Measurements from ENCODE around the gene OTOA. TPM values are rescaled to one million over a fixed set of nuclear protein-coding genes. Genes with fewer than 3 reads are reported as not detected.
"Not testable (repeated sequence)": the region's sequence is repeated elsewhere in the genome, so short reads cannot be mapped to it uniquely, and the experiment has no call there.

Gene OTOA
- total RNA-seq, 1 experiment from 2014 or later: not detected

GRCh38 chr16:21634216-21634615 lies 29.6 kb upstream of the OTOA start:
- Histone ChIP-seq H3K4me3 (peak overlapping the region; percentile 16; the same call in 1 of the 2 replicates), H3K9me3 (ENCODE audit: insufficient read depth, low read depth) (0 out of 2 replicates have a peak, but pooled peaks cover 5% of the 10 kb centered on the region), H3K36me3 (ENCODE audit: low read depth) (peaks cover 7% of the 10 kb centered on the region), H3K27me3 (ENCODE audit: insufficient read depth, low read depth) (no peaks in the 10 kb centered on the region), H3K79me2 (ENCODE audit: low read depth) (peaks cover 59% of the 10 kb centered on the region), H2AFZ (no peak overlapping the region), H3K4me1 (replicated peaks; ENCODE audit: insufficient read depth) (peaks cover 83% of the 10 kb centered on the region), H3K4me2 (peak overlapping the region; percentile 71), H3F3A (ENCODE audit: insufficient read depth, low read depth) (peaks cover 66% of the 10 kb centered on the region), H4K20me1 (ENCODE audit: insufficient read depth) (no peaks in the 10 kb centered on the region), H3K27ac (peak overlapping the region; percentile 82), H3K9me2 (ENCODE audit: insufficient read depth) (no peaks in the 10 kb centered on the region)
- POLR2A ChIA-PET (ENCODE audit: unreplicated experiment): no interaction called here
- intact Hi-C loops (cut with micrococcal nuclease; ENCODE audit: unreplicated experiment): no loop called here
- CTCF ChIA-PET: interaction anchor here (1.2 kb wide), 1 partner anchor 75 kb away, joined by 3 read pairs; no protein-coding TSS in a partner anchor
- no TSS peak for BruUV-seq (replicated peaks)
- TF ChIP-seq CTCF (conservative IDR thresholded peaks at IDR 0.05) (no peak), EZH2 (IDR thresholded peaks at IDR 0.05; ENCODE audit: low read depth) (no peak)
- DNase-seq: peak; percentile 10 to 82

GRCh38 chr16:21635694-21636093 lies 28.1 kb upstream of the OTOA start:
- H3K9me2 ChIP-seq (ENCODE audit: insufficient read depth); BruUV-seq (replicated peaks); DNase-seq; H4K20me1 ChIP-seq (ENCODE audit: insufficient read depth); H3K9me3 ChIP-seq (ENCODE audit: insufficient read depth, low read depth); POLR2A ChIA-PET (ENCODE audit: unreplicated experiment); H2AFZ ChIP-seq; H3K27me3 ChIP-seq (ENCODE audit: insufficient read depth, low read depth); H3K36me3 ChIP-seq (ENCODE audit: low read depth); H3K27ac ChIP-seq; CTCF ChIA-PET; H3K4me3 ChIP-seq: not testable (repeated sequence)
- Histone ChIP-seq H3K79me2 (ENCODE audit: low read depth) (peaks cover 59% of the 10 kb centered on the region), H3K4me2 (0 out of 2 replicates have a peak overlapping the region, but pooled peaks have one; percentile 71), H3F3A (ENCODE audit: insufficient read depth, low read depth) (peaks cover 60% of the 10 kb centered on the region), H3K4me1 (replicated peaks; ENCODE audit: insufficient read depth) (peaks cover 82% of the 10 kb centered on the region)
- intact Hi-C loops (cut with micrococcal nuclease; ENCODE audit: unreplicated experiment): loop anchor here (5.0 kb wide), 1 partner anchor 38 kb away; the partner anchor contains the start of gene METTL9

- Histone ChIP-seq H3F3A (ENCODE audit: insufficient read depth, low read depth) (peaks cover 53% of the 10 kb centered on the region), H3K79me2 (ENCODE audit: low read depth) (peaks cover 59% of the 10 kb centered on the region), H3K27me3 (ENCODE audit: insufficient read depth, low read depth) (no peaks in the 10 kb centered on the region), H3K36me3 (ENCODE audit: low read depth) (no peaks in the 10 kb centered on the region), H3K9me3 (ENCODE audit: insufficient read depth, low read depth) (no peaks in the 10 kb centered on the region), H3K4me1 (replicated peaks; ENCODE audit: insufficient read depth) (peaks cover 66% of the 10 kb centered on the region), H3K4me2 (no peak overlapping the region), H2AFZ (no peak overlapping the region), H3K4me3 (no peak overlapping the region), H4K20me1 (ENCODE audit: insufficient read depth) (no peaks in the 10 kb centered on the region), H3K27ac (peak overlapping the region; percentile 75), H3K9me2 (ENCODE audit: insufficient read depth) (no peaks in the 10 kb centered on the region)
- ChIA-PET CTCF (no interaction called here), POLR2A (ENCODE audit: unreplicated experiment) (no interaction called here)
- BruUV-seq (replicated peaks): no TSS peak
- intact Hi-C loops (cut with micrococcal nuclease; ENCODE audit: unreplicated experiment): loop anchor here (5.0 kb wide), 1 partner anchor 40 kb away; the partner anchor contains the start of gene METTL9
- no peak for DNase-seq
- TF ChIP-seq CTCF (conservative IDR thresholded peaks at IDR 0.05): no peak
Measured at GRCh38 chr16:21637032-21637968, 26.5 kb upstream of the OTOA start.

Measured in PC-9 (cell line).